Suprapubic skin (tissue), 3 donors: Measurements from ENCODE around the gene MTMR4.

Source experiments
- CTCF ChIP-seq, 2 donors: fragments of 200-600 bp in 1 of 2; fragments of 450-650 bp in 1 of 2; sonication (generic) in 1 of 2; IDR thresholded peaks; one replicate each; pipeline ENCODE4 v1.5.1; 2016 to 2019; ENCODE audit warnings: antibody characterized with exemption in 2 of 2, mild to moderate bottlenecking in 1 of 2, moderate library complexity in 1 of 2
- EP300 ChIP-seq: sonication (generic); formaldehyde crosslinking; IDR thresholded peaks from one replicate; pipeline ENCODE4 v1.6.1; 2017; ENCODE audit warnings: antibody characterized with exemption

- TF ChIP-seq CTCF (IDR thresholded peaks at IDR 0.05) = no peak
- no peak for TF ChIP-seq EP300
Measured at GRCh38 chr17:58517928-58518609, 3.6 kb upstream of the MTMR4 start.
